H9 (cell line): Measurements from ENCODE around the gene LRFN2. TPM values are rescaled to one million over a fixed set of nuclear protein-coding genes. Genes with fewer than 3 reads are reported as not detected.
A peak's percentile ranks its signal among the peaks of the same experiment; 100 is the strongest.

Source experiments
- DNase-seq: peaks from one replicate; pipeline ENCODE4 v3.0.0-alpha.2; 2017
- H2AFZ ChIP-seq: one replicate; pipeline ENCODE4 v1.6.1; 2013; ENCODE audit warnings: mild to moderate bottlenecking, low read length, control low read depth, moderate library complexity
- H2AK5ac ChIP-seq: 2 replicates; pipeline ENCODE4 v1.6.1; 2013; ENCODE audit warnings: low read length, control low read depth, mixed read lengths; ENCODE audit not compliant: insufficient read length
- H2BK120ac ChIP-seq: one replicate; pipeline ENCODE4 v1.6.1; 2013; ENCODE audit warnings: low read depth, mild to moderate bottlenecking, low read length, control low read depth, inconsistent platforms; ENCODE audit not compliant: poor library complexity, severe bottlenecking
- H2BK12ac ChIP-seq: 2 replicates; pipeline ENCODE4 v1.6.1; 2013; ENCODE audit warnings: low read length, control low read depth, mixed read lengths, low read depth; ENCODE audit not compliant: insufficient read length
- H2BK15ac ChIP-seq: 2 replicates; pipeline ENCODE4 v1.6.1; 2013; ENCODE audit warnings: low read depth, low read length, control low read depth
- H2BK20ac ChIP-seq: one replicate; pipeline ENCODE4 v1.6.1; 2013; ENCODE audit warnings: low read depth, mild to moderate bottlenecking, low read length, control low read depth, inconsistent platforms; ENCODE audit not compliant: poor library complexity, severe bottlenecking
- H2BK5ac ChIP-seq: 2 replicates; pipeline ENCODE4 v1.6.1; 2013; ENCODE audit warnings: low read length, control low read depth, mixed read lengths; ENCODE audit not compliant: insufficient read length
- H3K14ac ChIP-seq: 2 replicates; pipeline ENCODE4 v1.6.1; 2013; ENCODE audit warnings: low read length, control low read depth; ENCODE audit not compliant: insufficient read depth
- H3K18ac ChIP-seq: 2 replicates; pipeline ENCODE4 v1.6.1; 2013; ENCODE audit warnings: low read depth, mild to moderate bottlenecking, mixed read lengths, low read length, control low read depth; ENCODE audit not compliant: insufficient read length
- H3K23ac ChIP-seq: 2 replicates; pipeline ENCODE4 v1.6.1; 2013; ENCODE audit warnings: low read length, control low read depth, mixed read lengths, low read depth; ENCODE audit not compliant: insufficient read length
- H3K23me2 ChIP-seq: 2 replicates; pipeline ENCODE4 v1.6.1; 2013; ENCODE audit warnings: low read depth, mild to moderate bottlenecking, mixed read lengths, low read length, control low read depth; ENCODE audit not compliant: insufficient read length, poor library complexity, severe bottlenecking
- H3K27ac ChIP-seq: 2 replicates; pipeline ENCODE4 v1.5.1; 2013; ENCODE audit warnings: low read length, control low read depth, mixed read lengths, low read depth; ENCODE audit not compliant: insufficient read length
- H3K27me3 ChIP-seq: 2 replicates; pipeline ENCODE4 v1.6.1; 2013; ENCODE audit warnings: low read length, control low read depth, inconsistent platforms; ENCODE audit not compliant: insufficient read depth
- H3K4ac ChIP-seq: 2 replicates; pipeline ENCODE4 v1.6.1; 2013; ENCODE audit warnings: low read depth, mild to moderate bottlenecking, control low read depth, inconsistent platforms, low read length, moderate library complexity
- H3K4me1 ChIP-seq: 2 replicates; pipeline ENCODE4 v1.6.1; 2013; ENCODE audit warnings: low read length, control low read depth, inconsistent platforms; ENCODE audit not compliant: insufficient read depth
- H3K4me2 ChIP-seq: 2 replicates; pipeline ENCODE4 v1.6.1; 2013; ENCODE audit warnings: low read length, control low read depth, mixed read lengths; ENCODE audit not compliant: insufficient read length, insufficient read depth
- H3K56ac ChIP-seq: 2 replicates; pipeline ENCODE4 v1.6.1; 2013; ENCODE audit warnings: low read depth, mild to moderate bottlenecking, mixed read lengths, low read length, control low read depth; ENCODE audit not compliant: insufficient read length
- H3K79me1 ChIP-seq: 2 replicates; pipeline ENCODE4 v1.6.1; 2013; ENCODE audit warnings: low read depth, mild to moderate bottlenecking, moderate library complexity, low read length, control low read depth, inconsistent platforms; ENCODE audit not compliant: insufficient read depth, poor library complexity, severe bottlenecking
- H3K79me2 ChIP-seq: 2 replicates; pipeline ENCODE4 v1.6.1; 2013; ENCODE audit warnings: low read length, control low read depth, inconsistent platforms; ENCODE audit not compliant: insufficient read depth
- H3K9ac ChIP-seq: 2 replicates; pipeline ENCODE4 v1.6.1; 2013; ENCODE audit warnings: low read length, control low read depth, mixed read lengths; ENCODE audit not compliant: insufficient read length; ENCODE audit errors: extremely low read depth
- H3K9me3 ChIP-seq: one replicate; pipeline ENCODE4 v1.6.1; 2013; ENCODE audit warnings: low read depth, low read length, inconsistent platforms; ENCODE audit not compliant: control insufficient read depth
- H3T11ph ChIP-seq: one replicate; pipeline ENCODE4 v1.6.1; 2013; ENCODE audit warnings: mild to moderate bottlenecking, low read length, control low read depth, inconsistent platforms
- H4K20me1 ChIP-seq: one replicate; pipeline ENCODE4 v1.6.1; 2013; ENCODE audit not compliant: control insufficient read depth, insufficient read length, insufficient read depth
- H4K5ac ChIP-seq: 2 replicates; pipeline ENCODE4 v1.6.1; 2013; ENCODE audit warnings: low read depth, mild to moderate bottlenecking, mixed read lengths, low read length, control low read depth; ENCODE audit not compliant: insufficient read length
- H4K8ac ChIP-seq: replicated peaks from 2 replicates; pipeline ENCODE4 v1.6.1; 2013; ENCODE audit warnings: low read length, control low read depth, mixed read lengths, low read depth; ENCODE audit not compliant: insufficient read length
- H4K91ac ChIP-seq: 2 replicates; pipeline ENCODE4 v1.6.1; 2013; ENCODE audit warnings: low read depth, mild to moderate bottlenecking, moderate library complexity, mixed read lengths, low read length, control low read depth; ENCODE audit not compliant: insufficient read length
- H3K27ac Mint-ChIP-seq, 3 experiments: 2 replicates in 2 of 3; 3 replicates in 1 of 3; pipeline ENCODE4 v1.8.0; 2020 to 2021; ENCODE audit warnings: mixed read lengths in 3 of 3, mild to moderate bottlenecking in 1 of 3, moderate library complexity in 1 of 3
- H3K27me3 Mint-ChIP-seq: 2 replicates; pipeline ENCODE4 v1.8.0; 2021; ENCODE audit warnings: low read depth, mild to moderate bottlenecking, moderate library complexity, mixed read lengths
- H3K36me3 Mint-ChIP-seq, 3 experiments: 2 replicates in 2 of 3; 3 replicates in 1 of 3; pipeline ENCODE4 v1.8.0; 2020 to 2021; ENCODE audit warnings: low read depth in 3 of 3, mixed read lengths in 3 of 3; ENCODE audit not compliant: insufficient read depth in 1 of 3
- H3K4me1 Mint-ChIP-seq, 2 experiments: 2 replicates each; pipeline ENCODE4 v1.8.0; 2020; ENCODE audit warnings: mixed read lengths in 2 of 2
- H3K4me3 Mint-ChIP-seq, 2 experiments: 2 replicates in 1 of 2; 3 replicates in 1 of 2; pipeline ENCODE4 v1.8.0; 2020 to 2021; ENCODE audit warnings: mild to moderate bottlenecking in 2 of 2, mixed read lengths in 2 of 2, moderate library complexity in 1 of 2
- H3K9me3 Mint-ChIP-seq, 2 experiments: 2 replicates in 1 of 2; 3 replicates in 1 of 2; pipeline ENCODE4 v1.8.0; 2020; ENCODE audit warnings: mild to moderate bottlenecking in 2 of 2, mixed read lengths in 2 of 2, moderate library complexity in 1 of 2
- WGBS: extraction: QIAGEN DNeasy Blood & Tissue Kit; methylation state at CpG from one replicate; pipeline ENCODE4 v1.1.7; 2013; ENCODE audit warnings: missing lambda C conversion rate, low lambda C conversion rate, mixed read lengths; ENCODE audit not compliant: insufficient read length; ENCODE audit errors: extremely low coverage; 5-methylcytosine and 5-hydroxymethylcytosine counted together
- total RNA-seq: library from RNA; stranded (reverse); gene quantifications from 2 replicates; pipeline ENCODE4 v1.2.1, GENCODE V29; 2021
- TF ChIP-seq, protein P1 (sequence below): fragments of 200-600 bp; sonication (generic); conservative IDR thresholded peaks from 3 replicates; pipeline ENCODE4 v1.8.0; 2021; ENCODE audit warnings: antibody characterized with exemption, mild to moderate bottlenecking

LRFN2 gene
- total RNA-seq, 1 experiment from 2014 or later = 0.11 TPM

DNA sequence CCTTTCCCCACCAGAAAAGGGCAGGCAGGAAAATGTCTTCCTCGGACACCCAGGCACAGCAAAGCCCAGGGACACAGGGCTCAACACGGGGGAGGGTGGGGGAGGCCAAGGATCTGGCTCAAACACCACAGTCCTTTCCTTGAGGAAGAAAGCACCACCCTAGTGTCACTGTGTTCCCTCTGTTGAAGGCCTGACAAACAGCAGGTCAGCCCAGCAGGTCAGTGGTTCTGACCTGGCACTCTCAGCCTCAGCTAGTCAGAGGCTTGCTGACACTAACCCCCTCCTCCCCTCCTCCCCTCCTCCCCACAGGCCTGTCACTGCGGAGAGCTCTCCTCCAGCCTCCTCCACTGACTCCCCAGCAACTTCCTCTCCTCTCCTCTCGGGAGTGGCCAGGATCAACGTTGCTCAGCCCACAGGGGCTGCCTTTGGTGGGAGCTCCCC, 239.6 kb downstream of the LRFN2 start:
- Histone ChIP-seq H2AK5ac (no peak overlapping the region), H3K14ac (no peak overlapping the region), H3T11ph (no peak overlapping the region), H3K79me1 (no peaks in the 10 kb centered on the region), H2BK120ac (no peak overlapping the region), H3K79me2 (no peaks in the 10 kb centered on the region), H2BK15ac (no peak overlapping the region), H3K27ac (no peak overlapping the region), H3K9me3 (no peaks in the 10 kb centered on the region), H4K91ac (no peak overlapping the region), H2AFZ (no peak overlapping the region), H3K4ac (no peak overlapping the region), H3K23me2 (no peaks in the 10 kb centered on the region), H2BK12ac (no peak overlapping the region), H3K4me1 (peaks cover 9% of the 10 kb centered on the region; the same call in 1 of the 2 replicates), H3K23ac (no peak overlapping the region), H3K56ac (no peak overlapping the region), H2BK20ac (no peak overlapping the region), H4K5ac (no peak overlapping the region), H3K27me3 (no peaks in the 10 kb centered on the region), H4K20me1 (no peaks in the 10 kb centered on the region), H4K8ac (no peak overlapping the region), H3K18ac (no peak overlapping the region), H2BK5ac (no peak overlapping the region), H3K9ac (no peak overlapping the region), H3K4me2 (no peak overlapping the region)
- no peak overlapping the region for H3K27ac Mint-ChIP-seq
- TF ChIP-seq, protein P1, sequence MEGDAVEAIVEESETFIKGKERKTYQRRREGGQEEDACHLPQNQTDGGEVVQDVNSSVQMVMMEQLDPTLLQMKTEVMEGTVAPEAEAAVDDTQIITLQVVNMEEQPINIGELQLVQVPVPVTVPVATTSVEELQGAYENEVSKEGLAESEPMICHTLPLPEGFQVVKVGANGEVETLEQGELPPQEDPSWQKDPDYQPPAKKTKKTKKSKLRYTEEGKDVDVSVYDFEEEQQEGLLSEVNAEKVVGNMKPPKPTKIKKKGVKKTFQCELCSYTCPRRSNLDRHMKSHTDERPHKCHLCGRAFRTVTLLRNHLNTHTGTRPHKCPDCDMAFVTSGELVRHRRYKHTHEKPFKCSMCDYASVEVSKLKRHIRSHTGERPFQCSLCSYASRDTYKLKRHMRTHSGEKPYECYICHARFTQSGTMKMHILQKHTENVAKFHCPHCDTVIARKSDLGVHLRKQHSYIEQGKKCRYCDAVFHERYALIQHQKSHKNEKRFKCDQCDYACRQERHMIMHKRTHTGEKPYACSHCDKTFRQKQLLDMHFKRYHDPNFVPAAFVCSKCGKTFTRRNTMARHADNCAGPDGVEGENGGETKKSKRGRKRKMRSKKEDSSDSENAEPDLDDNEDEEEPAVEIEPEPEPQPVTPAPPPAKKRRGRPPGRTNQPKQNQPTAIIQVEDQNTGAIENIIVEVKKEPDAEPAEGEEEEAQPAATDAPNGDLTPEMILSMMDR = no peak
- peak; percentile 56 for DNase-seq
- no CpG with 5 or more reads among the region's 5 CpGs for WGBS
- H3K4me1 Mint-ChIP-seq = peaks cover 38 to 41% of the 10 kb centered on the region in 2 experiments
- no peaks in the 10 kb centered on the region; a peak in 1 of 5 replicates for H3K9me3 Mint-ChIP-seq
- no peaks in the 10 kb centered on the region; the same call in 1 of the 2 replicates for H3K27me3 Mint-ChIP-seq
- H3K4me3 Mint-ChIP-seq = no peak overlapping the region; a peak in 1 of 5 replicates
- no peaks in the 10 kb centered on the region for H3K36me3 Mint-ChIP-seq
